Panc1 (cell line): ENCODE measurements around the gene PDZD2. TPM values are rescaled to one million over a fixed set of nuclear protein-coding genes. Genes with fewer than 3 reads are reported as not detected.

Experiments used
- ATAC-seq: fragments of 200-7000 bp; cut with Tn5 transposase; 2 replicates; pipeline ENCODE4 v1.9.1; 2020; ENCODE audit warnings: mild to moderate bottlenecking, moderate library complexity
- BruUV-seq: library from RNA; stranded (reverse); fragments of 400-500 nt; replicated peaks from 2 replicates; lab custom pipeline; 2021; lab: Mats Ljungman, UMichigan
- CTCF ChIA-PET: fragments of 300-600 bp; sonication (Branson Sonifier 250); formaldehyde crosslinking; loops from one replicate; lab custom pipeline; 2022; ENCODE audit warnings: antibody characterized with exemption; lab: Charles Lee
- POLR2A ChIA-PET: fragments of 300-600 bp; sonication (Branson Sonifier 250); formaldehyde crosslinking; loops from one replicate; lab custom pipeline; 2022; ENCODE audit warnings: antibody characterized with exemption; lab: Charles Lee
- DNase-seq: peaks from one replicate; pipeline ENCODE4 v3.0.0-alpha.2; 2010; ENCODE audit warnings: low read depth, low spot score
- H3K27ac ChIP-seq: 2 replicates; pipeline ENCODE4 v1.5.1; 2011; ENCODE audit warnings: mild to moderate bottlenecking, low read length, inconsistent platforms
- H3K27me3 ChIP-seq: fragments of 200-500 bp; sonication (Bioruptor generic); 2 replicates; pipeline ENCODE4 v1.6.0; 2014; ENCODE audit warnings: low read length, inconsistent platforms; ENCODE audit not compliant: control insufficient read depth, insufficient read depth
- H3K36me3 ChIP-seq: fragments of 200-500 bp; sonication (Bioruptor generic); 2 replicates; pipeline ENCODE4 v1.5.1; 2014; ENCODE audit warnings: inconsistent platforms, mild to moderate bottlenecking, low read length, moderate library complexity; ENCODE audit not compliant: control insufficient read depth, insufficient read depth
- H3K4me1 ChIP-seq: 2 replicates; pipeline ENCODE4 v1.5.1; 2011; ENCODE audit warnings: inconsistent platforms, mild to moderate bottlenecking, low read length, moderate library complexity; ENCODE audit not compliant: control insufficient read depth, insufficient read depth
- H3K4me3 ChIP-seq, 2 experiments: 2 replicates each; pipeline ENCODE4 v1.5.1; 2011 to 2012; ENCODE audit warnings: low read depth in 2 of 2, low read length in 2 of 2, mild to moderate bottlenecking in 2 of 2, inconsistent platforms in 1 of 2, moderate library complexity in 1 of 2
- H3K9me3 ChIP-seq: fragments of 200-500 bp; sonication (Bioruptor generic); 2 replicates; pipeline ENCODE4 v1.5.1; 2014; ENCODE audit warnings: low read depth, mild to moderate bottlenecking, inconsistent platforms, low read length, moderate library complexity; ENCODE audit not compliant: control insufficient read depth, insufficient read depth
- CTCF ChIP-seq: fragments of 450-650 bp; IDR thresholded peaks from 2 replicates; pipeline ENCODE4 v1.5.1; 2017; ENCODE audit warnings: mild to moderate bottlenecking
- POLR2AphosphoS5 ChIP-seq: IDR thresholded peaks from 2 replicates; pipeline ENCODE4 v1.6.1; 2012; ENCODE audit warnings: mild to moderate bottlenecking, low read depth, low read length, moderate library complexity
- REST ChIP-seq, 2 experiments: IDR thresholded peaks; 2 replicates each; pipeline ENCODE4 v1.6.1; 2011 to 2012; ENCODE audit warnings: low read depth in 2 of 2, control low read depth in 1 of 2, low read length in 1 of 2, mild to moderate bottlenecking in 1 of 2, moderate library complexity in 1 of 2; ENCODE audit not compliant: insufficient read depth in 1 of 2
- SIN3A ChIP-seq: IDR thresholded peaks from 2 replicates; pipeline ENCODE4 v1.6.1; 2012; ENCODE audit warnings: low read depth, mild to moderate bottlenecking, low read length, moderate library complexity, borderline replicate concordance; ENCODE audit not compliant: insufficient read depth
- TCF7L2 ChIP-seq: IDR thresholded peaks from 2 replicates; pipeline ENCODE4 v1.6.1; 2011; ENCODE audit warnings: mild to moderate bottlenecking, low read depth, low read length, inconsistent platforms
- in situ Hi-C: cut with HindIII; loops from 2 replicates; pipeline ENCODE4 v1.10.0; 2016; ENCODE audit warnings: low sequenced_read_pairs, low pct_unique_long_range_greater_than_20kb
- intact Hi-C: fragments of 100-400 bp; cut with micrococcal nuclease; formaldehyde crosslinking; loops from one replicate; pipeline ENCODE4 v1.10.0; 2022; ENCODE audit not compliant: unreplicated experiment
- total RNA-seq: library from RNA; stranded (reverse); gene quantifications from one replicate; pipeline ENCODE4 v1.2.1, GENCODE V29; 2021; ENCODE audit not compliant: unreplicated experiment

Gene PDZD2
- total RNA-seq, 1 experiment from 2014 or later, result 0.10 TPM

- CTCF ChIA-PET, result interaction anchor here (0.6 kb wide), 1 partner anchor 63 kb away, joined by 3 read pairs; no protein-coding TSS in a partner anchor
Measured at GRCh38 chr5:31888564-31888963, 249.6 kb downstream of the PDZD2 start.

GRCh38 chr5:31889001-31889561, 250.2 kb downstream of the PDZD2 start:
- peaks cover 3% of the 10 kb centered on the region for H3K27me3 ChIP-seq
- CTCF ChIA-PET, result interaction anchor here (0.6 kb wide), 1 partner anchor 64 kb away, joined by 3 read pairs; no protein-coding TSS in a partner anchor
- no peak for TF ChIP-seq CTCF
- no peak for TF ChIP-seq TCF7L2
- no peak for TF ChIP-seq POLR2AphosphoS5
- TF ChIP-seq REST (IDR thresholded peaks at IDR 0.05; ENCODE audit: insufficient read depth in 1 of 2, low read depth in 2 of 2, low read length in 1 of 2), result no peak
- no peak for TF ChIP-seq SIN3A
- no peak overlapping the region for H3K27ac ChIP-seq
- DNase-seq (no peak), ATAC-seq (no peak)
- BruUV-seq, result no TSS peak
- intact Hi-C loops (no loop called here), in situ Hi-C loops (no loop called here)
- H3K4me1 ChIP-seq, result no peaks in the 10 kb centered on the region
- H3K9me3 ChIP-seq, result no peaks in the 10 kb centered on the region
- no peaks in the 10 kb centered on the region for H3K36me3 ChIP-seq
- POLR2A ChIA-PET, result no interaction called here
- no peak overlapping the region for H3K4me3 ChIP-seq

More at GRCh38 chr5:31888564-31888963, 249.6 kb downstream of the PDZD2 start:
- no peak overlapping the region for H3K4me3 ChIP-seq
- intact Hi-C loops (no loop called here), in situ Hi-C loops (no loop called here)
- TF ChIP-seq REST (IDR thresholded peaks at IDR 0.05; ENCODE audit: insufficient read depth in 1 of 2, low read depth in 2 of 2, low read length in 1 of 2), result no peak
- TF ChIP-seq CTCF, result no peak
- TF ChIP-seq POLR2AphosphoS5, result no peak
- no peak for TF ChIP-seq SIN3A
- no peak for TF ChIP-seq TCF7L2
- H3K27ac ChIP-seq, result no peak overlapping the region
- H3K36me3 ChIP-seq, result no peaks in the 10 kb centered on the region
- no peak for ATAC-seq
- POLR2A ChIA-PET, result no interaction called here
- no peaks in the 10 kb centered on the region for H3K4me1 ChIP-seq
- no TSS peak for BruUV-seq
- H3K27me3 ChIP-seq, result peaks cover 3% of the 10 kb centered on the region
- no peaks in the 10 kb centered on the region for H3K9me3 ChIP-seq
- DNase-seq, result no peak
